Measurements from ENCODE around the gene CASP6.

Gene CASP6

GRCh38 chr4:109665783-109666485, 37.3 kb downstream of the CASP6 start:
- DNase-seq: no peak

GRCh38 chr4:109662771-109663170, 40.5 kb downstream of the CASP6 start:
- DNase-seq: no peak

- DNase-seq: no peak
Measured at GRCh38 chr4:109662116-109662515, 41.1 kb downstream of the CASP6 start.

- no peak for DNase-seq
Measured at GRCh38 chr4:109658871-109659410, 44.3 kb downstream of the CASP6 start.

- no peak for DNase-seq
Measured at GRCh38 chr4:109657854-109658418, 45.3 kb downstream of the CASP6 start.

GRCh38 chr4:109655396-109655795, 47.8 kb downstream of the CASP6 start:
- DNase-seq: no peak

- DNase-seq: no peak
Measured at GRCh38 chr4:109649872-109650271, 53.4 kb downstream of the CASP6 start.

- DNase-seq: no peak
Measured at GRCh38 chr4:109648997-109649575, 54.2 kb downstream of the CASP6 start.

- DNase-seq: no peak
Measured at GRCh38 chr4:109648266-109648996, 54.8 kb downstream of the CASP6 start.

GRCh38 chr4:109645874-109646710, 57.2 kb downstream of the CASP6 start:
- no peak for DNase-seq

GRCh38 chr4:109640644-109641043, 62.6 kb downstream of the CASP6 start:
- DNase-seq: no peak
